Esophagus (tissue), 2 donors: ENCODE results near the gene USP43. TPM values are rescaled to one million over a fixed set of nuclear protein-coding genes. Genes with fewer than 3 reads are reported as not detected.
"Not testable (repeated sequence)": the region's sequence is repeated elsewhere in the genome, so short reads cannot be mapped to it uniquely, and the experiment has no call there.

Experiments used
- H3K27ac ChIP-seq, 2 donors: one replicate each; pipeline ENCODE4 v1.5.1; 2013; ENCODE audit warnings: low read depth in 2 of 2, mild to moderate bottlenecking in 2 of 2, inconsistent platforms in 1 of 2, low read length in 1 of 2, moderate library complexity in 1 of 2
- H3K27me3 ChIP-seq, 2 donors: one replicate each; pipeline ENCODE4 v1.6.1; 2013; ENCODE audit warnings: low read length in 2 of 2, control low read depth in 1 of 2, mild to moderate bottlenecking in 1 of 2; ENCODE audit not compliant: insufficient read depth in 2 of 2, control insufficient read depth in 1 of 2
- H3K36me3 ChIP-seq, 2 donors: one replicate each; pipeline ENCODE4 v1.6.1; 2013; ENCODE audit warnings: low read length in 1 of 2; ENCODE audit not compliant: control insufficient read depth in 2 of 2, insufficient read depth in 2 of 2
- H3K4me1 ChIP-seq, 2 donors: one replicate each; pipeline ENCODE4 v1.6.1; 2013; ENCODE audit warnings: low read length in 1 of 2; ENCODE audit not compliant: control insufficient read depth in 2 of 2, insufficient read depth in 2 of 2
- H3K4me3 ChIP-seq, 2 donors: one replicate each; pipeline ENCODE4 v1.5.1; 2013; ENCODE audit warnings: low read length in 2 of 2, mild to moderate bottlenecking in 2 of 2, low read depth in 1 of 2, moderate library complexity in 1 of 2
- H3K9me3 ChIP-seq, 2 donors: one replicate each; pipeline ENCODE4 v1.6.1; 2013; ENCODE audit warnings: mild to moderate bottlenecking in 2 of 2, low read depth in 1 of 2, low read length in 1 of 2, moderate library complexity in 1 of 2; ENCODE audit not compliant: control insufficient read depth in 2 of 2, insufficient read depth in 1 of 2
- WGBS, 2 donors: extraction: QIAGEN DNeasy Blood & Tissue Kit; methylation state at CpG; one replicate each; pipeline ENCODE4 v1.1.7; 2013; 5-methylcytosine and 5-hydroxymethylcytosine counted together
- polyA plus RNA-seq, 2 donors: library from polyadenylated mRNA; stranded (reverse); fragments of 200-250 nt; gene quantifications; one replicate each; pipeline ENCODE4 v1.2.3, GENCODE V29; 2013
- donor health status: healthy with polysubstance abuse.
- donor health status: Bipolar disorder and iron deficiency.

The USP43 gene
- polyA plus RNA-seq, 2 donors = 5.7 to 5.8 TPM

- Histone ChIP-seq H3K27ac (no peak overlapping the region), H3K4me1 (no peaks in the 10 kb centered on the region), H3K4me3 (no peak overlapping the region), H3K9me3 (no peaks in the 10 kb centered on the region), H3K27me3 (no peaks in the 10 kb centered on the region), H3K36me3 (no peaks in the 10 kb centered on the region)
- WGBS, 2 donors = 68 to 73% methylated on average over 3 of the region's 3 CpGs
Measured at GRCh38 chr17:9648521-9649110, 3.3 kb downstream of the USP43 start.

- Histone ChIP-seq H3K9me3 (peaks cover 0 to 2% of the 10 kb centered on the region in 2 donors), H3K4me3 (no peak overlapping the region), H3K4me1 (no peaks in the 10 kb centered on the region), H3K27ac (no peak overlapping the region), H3K36me3 (peaks cover 0 to 3% of the 10 kb centered on the region in 2 donors), H3K27me3 (no peaks in the 10 kb centered on the region)
- WGBS, 2 donors = 61 to 63% methylated on average over 4 of the region's 4 CpGs
Measured at GRCh38 chr17:9658593-9659211, 13.4 kb downstream of the USP43 start.

GRCh38 chr17:9661027-9661426 is 15.7 kb downstream of the USP43 start:
- Histone ChIP-seq H3K4me1 (no peaks in the 10 kb centered on the region), H3K36me3 (peaks cover 0 to 3% of the 10 kb centered on the region in 2 donors), H3K4me3 (no peak overlapping the region), H3K27me3 (no peaks in the 10 kb centered on the region), H3K9me3 (peaks cover 0 to 2% of the 10 kb centered on the region in 2 donors), H3K27ac (no peak overlapping the region)
- WGBS, 2 donors = 94 to 97% methylated on average over 2 of the region's 2 CpGs

- H3K36me3 ChIP-seq, H3K27ac ChIP-seq, H3K9me3 ChIP-seq, H3K4me3 ChIP-seq, H3K4me1 ChIP-seq, H3K27me3 ChIP-seq: not testable (repeated sequence)
- 97% methylated on average over 11 of the region's 11 CpGs for WGBS, 2 donors
Measured at GRCh38 chr17:9663511-9663910, 18.2 kb downstream of the USP43 start.

GRCh38 chr17:9666461-9667050 is 21.2 kb downstream of the USP43 start:
- 79% methylated on average over 5 of the region's 5 CpGs for WGBS, 2 donors
- Histone ChIP-seq H3K4me3 (no peak overlapping the region), H3K36me3 (peaks cover 0 to 3% of the 10 kb centered on the region in 2 donors), H3K27ac (no peak overlapping the region), H3K9me3 (peaks cover 0 to 2% of the 10 kb centered on the region in 2 donors), H3K27me3 (peaks cover 0 to 5% of the 10 kb centered on the region in 2 donors), H3K4me1 (peaks cover 0 to 5% of the 10 kb centered on the region in 2 donors)

GRCh38 chr17:9668517-9668916 is 23.2 kb downstream of the USP43 start:
- no peaks in the 10 kb centered on the region for H3K36me3 ChIP-seq
- H3K9me3 ChIP-seq = no peaks in the 10 kb centered on the region
- 57 to 61% methylated on average over 6 of the region's 6 CpGs for WGBS, 2 donors
- no peak overlapping the region for H3K27ac ChIP-seq
- H3K4me1 ChIP-seq = peaks cover 0 to 5% of the 10 kb centered on the region in 2 donors
- H3K27me3 ChIP-seq = peaks cover 0 to 5% of the 10 kb centered on the region in 2 donors
- H3K4me3 ChIP-seq = no peak overlapping the region

- peaks cover 0 to 5% of the 10 kb centered on the region in 2 donors for H3K4me1 ChIP-seq
- no peaks in the 10 kb centered on the region for H3K36me3 ChIP-seq
- peaks cover 0 to 5% of the 10 kb centered on the region in 2 donors for H3K27me3 ChIP-seq
- 68% methylated on average over 6 of the region's 6 CpGs for WGBS, 2 donors
- H3K27ac ChIP-seq = peak overlapping the region in 1 of 2 donors; percentile 10
- H3K9me3 ChIP-seq = no peaks in the 10 kb centered on the region
- no peak overlapping the region for H3K4me3 ChIP-seq
Measured at GRCh38 chr17:9669551-9670008, 24.3 kb downstream of the USP43 start.

- WGBS, 2 donors = 55 to 65% methylated on average over 8 of the region's 8 CpGs
- H3K4me3 ChIP-seq = no peak overlapping the region
- H3K27me3 ChIP-seq = peaks cover 0 to 5% of the 10 kb centered on the region in 2 donors
- H3K36me3 ChIP-seq = no peaks in the 10 kb centered on the region
- H3K27ac ChIP-seq = no peak overlapping the region
- peaks cover 0 to 6% of the 10 kb centered on the region in 2 donors for H3K4me1 ChIP-seq
- H3K9me3 ChIP-seq = no peaks in the 10 kb centered on the region
Measured at GRCh38 chr17:9670596-9670995, 25.3 kb downstream of the USP43 start.

- Histone ChIP-seq H3K27ac (no peak overlapping the region), H3K27me3 (peaks cover 0 to 5% of the 10 kb centered on the region in 2 donors), H3K4me3 (no peak overlapping the region), H3K36me3 (no peaks in the 10 kb centered on the region), H3K9me3 (no peaks in the 10 kb centered on the region), H3K4me1 (peaks cover 0 to 7% of the 10 kb centered on the region in 2 donors)
- 44 to 68% methylated on average over 4 of the region's 4 CpGs for WGBS, 2 donors
Measured at GRCh38 chr17:9671559-9671958, 26.2 kb downstream of the USP43 start.
